SK-N-SH (cell line): ENCODE data around the gene DTX1.

Experiments used
- CHD2 ChIP-seq: fragments of 150-350 bp; IDR thresholded peaks from 2 replicates; pipeline ENCODE4 v1.6.1; 2018; ENCODE audit warnings: low read length; ENCODE audit not compliant: partially characterized antibody
- EP300 ChIP-seq, 2 experiments: IDR thresholded peaks; 2 replicates each; pipeline versions ENCODE4 v1.4.0 to v1.6.1; 2012; ENCODE audit warnings: borderline replicate concordance in 1 of 2, low read depth in 1 of 2, low read length in 1 of 2
- EZH2phosphoT487 ChIP-seq: fragments of 200-600 bp; sonication (generic); IDR thresholded peaks from 2 replicates; pipeline ENCODE4 v1.6.1; 2017; ENCODE audit warnings: low read depth, mixed run types, mild to moderate bottlenecking, antibody characterized with exemption, moderate library complexity, borderline replicate concordance
- FOXM1 ChIP-seq: IDR thresholded peaks from 2 replicates; pipeline ENCODE4 v1.4.0; 2012; ENCODE audit warnings: low read depth, mild to moderate bottlenecking
- JUND ChIP-seq: IDR thresholded peaks from 2 replicates; pipeline ENCODE4 v1.4.0; 2012
- MXI1 ChIP-seq: IDR thresholded peaks from 2 replicates; pipeline ENCODE4 v1.6.1; 2012; ENCODE audit warnings: mild to moderate bottlenecking, low read depth, low read length, improper control_type of control experiment
- RCOR1 ChIP-seq: fragments of 150-350 bp; IDR thresholded peaks from 2 replicates; pipeline ENCODE4 v1.6.1; 2017; ENCODE audit warnings: antibody characterized with exemption, low read length
- SMC3 ChIP-seq: IDR thresholded peaks from 2 replicates; pipeline ENCODE4 v1.6.1; 2012; ENCODE audit warnings: low read depth, low read length, improper control_type of control experiment
- TF ChIP-seq, protein P1 (sequence below): IDR thresholded peaks from 2 replicates; pipeline ENCODE4 v1.4.0; 2012; ENCODE audit warnings: low read depth
- TF ChIP-seq, protein P2 (sequence below): fragments of 200-600 bp; sonication (generic); IDR thresholded peaks from 2 replicates; pipeline ENCODE4 v1.6.1; 2017; ENCODE audit warnings: antibody characterized with exemption, mild to moderate bottlenecking, moderate library complexity

DNA sequence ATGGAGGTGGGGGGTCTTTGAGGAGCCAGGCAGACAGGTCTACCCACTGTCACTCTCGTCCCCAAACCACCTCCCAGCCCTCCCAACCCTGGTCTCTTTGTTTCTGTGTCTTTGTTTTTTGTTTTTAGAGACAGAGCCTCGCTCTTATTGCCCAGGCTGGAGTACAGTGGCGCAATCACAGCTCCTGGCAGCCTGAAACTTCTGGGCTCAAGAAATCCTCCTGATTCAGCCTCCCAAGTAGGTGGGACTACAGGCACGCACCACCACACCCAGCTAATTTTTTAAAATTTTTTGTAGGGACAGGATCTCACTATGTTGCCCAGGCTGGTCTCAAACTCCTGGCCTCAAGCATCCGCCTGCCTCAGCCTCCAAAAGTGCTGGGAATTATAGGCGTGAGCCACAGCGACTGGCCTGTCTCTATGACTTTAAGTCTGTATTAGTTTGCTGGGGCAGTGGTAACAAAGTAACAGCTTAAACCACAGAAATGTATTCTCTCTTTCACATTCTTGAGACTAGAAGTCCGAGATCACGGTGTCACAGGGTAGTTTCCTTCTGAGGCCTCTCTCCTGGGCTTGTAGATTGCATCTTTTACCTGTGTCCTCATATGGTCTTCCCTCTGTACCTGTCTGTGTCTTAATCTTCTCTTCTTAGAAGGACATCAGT lies 26.1 kb downstream of the DTX1 start:
- TF ChIP-seq FOXM1, result no peak
- no peak for TF ChIP-seq EZH2phosphoT487
- TF ChIP-seq, protein P1, sequence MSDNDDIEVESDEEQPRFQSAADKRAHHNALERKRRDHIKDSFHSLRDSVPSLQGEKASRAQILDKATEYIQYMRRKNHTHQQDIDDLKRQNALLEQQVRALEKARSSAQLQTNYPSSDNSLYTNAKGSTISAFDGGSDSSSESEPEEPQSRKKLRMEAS, result no peak
- no peak for TF ChIP-seq EP300 (IDR thresholded peaks at IDR 0.05; ENCODE audit: borderline replicate concordance in 1 of 2, low read depth in 1 of 2, low read length in 1 of 2)
- no peak for TF ChIP-seq RCOR1
- no peak for TF ChIP-seq MXI1
- no peak for TF ChIP-seq JUND
- TF ChIP-seq, protein P2, sequence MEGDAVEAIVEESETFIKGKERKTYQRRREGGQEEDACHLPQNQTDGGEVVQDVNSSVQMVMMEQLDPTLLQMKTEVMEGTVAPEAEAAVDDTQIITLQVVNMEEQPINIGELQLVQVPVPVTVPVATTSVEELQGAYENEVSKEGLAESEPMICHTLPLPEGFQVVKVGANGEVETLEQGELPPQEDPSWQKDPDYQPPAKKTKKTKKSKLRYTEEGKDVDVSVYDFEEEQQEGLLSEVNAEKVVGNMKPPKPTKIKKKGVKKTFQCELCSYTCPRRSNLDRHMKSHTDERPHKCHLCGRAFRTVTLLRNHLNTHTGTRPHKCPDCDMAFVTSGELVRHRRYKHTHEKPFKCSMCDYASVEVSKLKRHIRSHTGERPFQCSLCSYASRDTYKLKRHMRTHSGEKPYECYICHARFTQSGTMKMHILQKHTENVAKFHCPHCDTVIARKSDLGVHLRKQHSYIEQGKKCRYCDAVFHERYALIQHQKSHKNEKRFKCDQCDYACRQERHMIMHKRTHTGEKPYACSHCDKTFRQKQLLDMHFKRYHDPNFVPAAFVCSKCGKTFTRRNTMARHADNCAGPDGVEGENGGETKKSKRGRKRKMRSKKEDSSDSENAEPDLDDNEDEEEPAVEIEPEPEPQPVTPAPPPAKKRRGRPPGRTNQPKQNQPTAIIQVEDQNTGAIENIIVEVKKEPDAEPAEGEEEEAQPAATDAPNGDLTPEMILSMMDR, result no peak
- TF ChIP-seq CHD2, result no peak
- TF ChIP-seq SMC3, result no peak
